Measurements from ENCODE around the gene PHF20. TPM values are rescaled to one million over a fixed set of nuclear protein-coding genes. Genes with fewer than 3 reads are reported as not detected.

PHF20 gene
- polyA plus RNA-seq, 2 donors = 13.0 to 15.8 TPM

Other genes with a start within 250 kb of the PHF20 start
- gene C20orf173, start 242.4 kb upstream of the PHF20 start, polyA plus RNA-seq = not detected
- 100 to 1,000 TPM; 104 to 148 TPM for gene ERGIC3, start 229.9 kb upstream of the PHF20 start, polyA plus RNA-seq
- 1 to 10 TPM; 1.6 to 3.8 TPM for gene SPAG4, start 156.2 kb upstream of the PHF20 start, polyA plus RNA-seq
- 100 to 1,000 TPM in 1 of 2 donors, 10 to 100 TPM in 1; 88.9 to 119 TPM for gene CPNE1, start 107.1 kb upstream of the PHF20 start, polyA plus RNA-seq
- gene RBM12, start 107.1 kb upstream of the PHF20 start, polyA plus RNA-seq = 10 to 100 TPM in 1 of 2 donors, 1 to 10 TPM in 1; 9.4 to 15.3 TPM
- 10 to 100 TPM; 18.2 to 23.4 TPM for gene NFS1, start 72.7 kb upstream of the PHF20 start, polyA plus RNA-seq
- 100 to 1,000 TPM; 335 to 517 TPM for gene ROMO1, start 72.6 kb upstream of the PHF20 start, polyA plus RNA-seq
- gene RBM39, start 29.8 kb upstream of the PHF20 start, polyA plus RNA-seq = 100 to 1,000 TPM; 164 to 335 TPM
- gene SCAND1, start 182.5 kb downstream of the PHF20 start, polyA plus RNA-seq = 100 to 1,000 TPM in 1 of 2 donors, 10 to 100 TPM in 1; 84.5 to 182 TPM
- 10 to 100 TPM in 1 of 2 donors, 1 to 10 TPM in 1; 6.1 to 13.5 TPM for gene CNBD2, start 196.6 kb downstream of the PHF20 start, polyA plus RNA-seq

All from esophagus (tissue), 2 donors.